Measurements from ENCODE around the gene WWC2.

Gene WWC2

GRCh38 chr4:183347566-183347965 is 248.5 kb downstream of the WWC2 start:
- peaks cover 36% of the 10 kb centered on the region for H3K4me1 Mint-ChIP-seq
- no peak for TF ChIP-seq CTCF (IDR thresholded peaks at IDR 0.05)
- peaks cover 16% of the 10 kb centered on the region for H3K27me3 Mint-ChIP-seq (ENCODE audit: low read depth, poor library complexity)
- H3K4me3 Mint-ChIP-seq: no peak overlapping the region
- H3K36me3 Mint-ChIP-seq (ENCODE audit: low read depth): no peaks in the 10 kb centered on the region
- no peak overlapping the region for H3K27ac Mint-ChIP-seq
- no peaks in the 10 kb centered on the region for H3K9me3 Mint-ChIP-seq
- no peak for DNase-seq

- no peak for TF ChIP-seq CTCF (IDR thresholded peaks at IDR 0.05)
- Mint-ChIP-seq H3K9me3 (no peaks in the 10 kb centered on the region), H3K4me3 (no peak overlapping the region), H3K27ac (no peak overlapping the region), H3K4me1 (peaks cover 42% of the 10 kb centered on the region), H3K36me3 (ENCODE audit: low read depth) (no peaks in the 10 kb centered on the region), H3K27me3 (ENCODE audit: low read depth, poor library complexity) (peaks cover 16% of the 10 kb centered on the region)
- DNase-seq: no peak
Measured at GRCh38 chr4:183348136-183348535, 249.1 kb downstream of the WWC2 start.

- DNase-seq: no peak
- Mint-ChIP-seq H3K4me1 (peaks cover 45% of the 10 kb centered on the region), H3K36me3 (ENCODE audit: low read depth) (no peaks in the 10 kb centered on the region), H3K4me3 (no peak overlapping the region), H3K27ac (no peak overlapping the region), H3K9me3 (no peaks in the 10 kb centered on the region), H3K27me3 (ENCODE audit: low read depth, poor library complexity) (peaks cover 19% of the 10 kb centered on the region)
- TF ChIP-seq CTCF (IDR thresholded peaks at IDR 0.05): no peak
Measured at GRCh38 chr4:183348706-183349659, 249.9 kb downstream of the WWC2 start.

- H3K4me3 Mint-ChIP-seq: no peak overlapping the region
- no peaks in the 10 kb centered on the region for H3K36me3 Mint-ChIP-seq (ENCODE audit: low read depth)
- no peak overlapping the region for H3K27ac Mint-ChIP-seq
- H3K4me1 Mint-ChIP-seq: peaks cover 46% of the 10 kb centered on the region
- H3K27me3 Mint-ChIP-seq (ENCODE audit: low read depth, poor library complexity): peaks cover 19% of the 10 kb centered on the region
- no peak for TF ChIP-seq CTCF (IDR thresholded peaks at IDR 0.05)
- no peak for DNase-seq
- H3K9me3 Mint-ChIP-seq: no peaks in the 10 kb centered on the region
Measured at GRCh38 chr4:183349673-183350072, 250.6 kb downstream of the WWC2 start.

- Mint-ChIP-seq H3K27me3 (ENCODE audit: low read depth, poor library complexity) (peaks cover 19% of the 10 kb centered on the region), H3K27ac (peak overlapping the region; percentile 53), H3K4me1 (peaks cover 47% of the 10 kb centered on the region), H3K4me3 (no peak overlapping the region), H3K9me3 (no peaks in the 10 kb centered on the region), H3K36me3 (ENCODE audit: low read depth) (no peaks in the 10 kb centered on the region)
- no peak for TF ChIP-seq CTCF (IDR thresholded peaks at IDR 0.05)
- no peak for DNase-seq
Measured at GRCh38 chr4:183350317-183351071, 251.4 kb downstream of the WWC2 start.

Data from nephron progenitor cell (in vitro differentiated cells).